GM23338 (cell line): Measurements from ENCODE around the gene IMPA2. TPM values are rescaled to one million over a fixed set of nuclear protein-coding genes. Genes with fewer than 3 reads are reported as not detected.

Experiments
- ATAC-seq: fragments of 200-7000 bp; cut with Tn5 transposase; 3 replicates; pipeline ENCODE4 v1.9.1; 2020
- DNase-seq: peaks from one replicate; pipeline ENCODE4 v3.0.0-alpha.2; 2015; ENCODE audit warnings: low spot score
- H2AFZ ChIP-seq: fragments of 200-600 bp; sonication (generic); 2 replicates; pipeline ENCODE4 v1.8.0; 2016; ENCODE audit warnings: antibody characterized with exemption, mild to moderate bottlenecking, moderate library complexity
- H3F3A ChIP-seq: fragments of 200-600 bp; sonication (generic); replicated peaks from 2 replicates; pipeline ENCODE4 v1.8.0; 2017; ENCODE audit warnings: antibody characterized with exemption, mixed run types, low read depth
- H3K27ac ChIP-seq: fragments of 200-600 bp; sonication (generic); 2 replicates; pipeline ENCODE4 v1.6.1; 2016; ENCODE audit warnings: low read depth
- H3K27me3 ChIP-seq: fragments of 200-600 bp; sonication (generic); 2 replicates; pipeline ENCODE4 v1.8.0; 2016; ENCODE audit warnings: mild to moderate bottlenecking, mixed run types, moderate library complexity; ENCODE audit not compliant: insufficient read depth
- H3K36me3 ChIP-seq: fragments of 200-600 bp; sonication (generic); 2 replicates; pipeline ENCODE4 v1.8.0; 2016; ENCODE audit warnings: mild to moderate bottlenecking; ENCODE audit not compliant: insufficient read depth
- H3K4me1 ChIP-seq: fragments of 200-600 bp; sonication (generic); 2 replicates; pipeline ENCODE4 v1.8.0; 2016; ENCODE audit warnings: mild to moderate bottlenecking, moderate library complexity; ENCODE audit not compliant: insufficient read depth
- H3K4me2 ChIP-seq: fragments of 200-600 bp; sonication (generic); 2 replicates; pipeline ENCODE4 v1.7.1; 2017; ENCODE audit warnings: mixed run types
- H3K4me3 ChIP-seq: fragments of 200-600 bp; sonication (generic); 2 replicates; pipeline ENCODE4 v1.6.1; 2016; ENCODE audit warnings: mixed run types
- H3K79me2 ChIP-seq: fragments of 200-600 bp; sonication (generic); replicated peaks from 2 replicates; pipeline ENCODE4 v1.8.0; 2017; ENCODE audit warnings: mild to moderate bottlenecking; ENCODE audit not compliant: insufficient read depth
- H3K9me2 ChIP-seq: fragments of 200-600 bp; sonication (generic); 2 replicates; pipeline ENCODE4 v1.8.0; 2017; ENCODE audit not compliant: insufficient read depth
- H4K20me1 ChIP-seq: fragments of 200-600 bp; sonication (generic); replicated peaks from 2 replicates; pipeline ENCODE4 v1.8.0; 2017; ENCODE audit warnings: mild to moderate bottlenecking; ENCODE audit not compliant: insufficient read depth
- H3K27ac Mint-ChIP-seq: 2 replicates; pipeline ENCODE4 v1.8.0; 2020; ENCODE audit warnings: inconsistent platforms, mild to moderate bottlenecking, moderate library complexity, mixed read lengths
- H3K27me3 Mint-ChIP-seq: 3 replicates; pipeline ENCODE4 v1.8.0; 2022; ENCODE audit warnings: low read depth, mild to moderate bottlenecking, moderate library complexity, mixed read lengths, inconsistent platforms; ENCODE audit not compliant: insufficient read depth, poor library complexity
- H3K36me3 Mint-ChIP-seq: 3 replicates; pipeline ENCODE4 v1.8.0; 2021; ENCODE audit warnings: low read depth, mild to moderate bottlenecking, inconsistent platforms, moderate library complexity, mixed read lengths
- H3K4me1 Mint-ChIP-seq: 3 replicates; pipeline ENCODE4 v1.8.0; 2020; ENCODE audit warnings: mild to moderate bottlenecking, inconsistent platforms, mixed read lengths
- H3K4me3 Mint-ChIP-seq: 3 replicates; pipeline ENCODE4 v1.8.0; 2021; ENCODE audit warnings: moderate library complexity, mild to moderate bottlenecking, inconsistent platforms, mixed read lengths
- H3K9me3 Mint-ChIP-seq: 3 replicates; pipeline ENCODE4 v1.8.0; 2020; ENCODE audit warnings: moderate library complexity, mild to moderate bottlenecking, inconsistent platforms, mixed read lengths
- CREB1 ChIP-seq: fragments of 250-450 bp; sonication (Bioruptor Pico); IDR thresholded peaks from 2 replicates; pipeline ENCODE4 v1.5.0; 2020; ENCODE audit warnings: low read depth, mild to moderate bottlenecking, moderate library complexity
- CTCF ChIP-seq, 2 experiments: fragments of 200-600 bp in 1 of 2; sonication (generic) in 1 of 2; conservative IDR thresholded peaks; 2 replicates each; pipeline versions ENCODE4 v1.5.1 to v1.6.1; 2016 to 2017; ENCODE audit warnings: antibody characterized with exemption in 2 of 2, low read depth in 2 of 2, mild to moderate bottlenecking in 2 of 2, moderate library complexity in 1 of 2
- ETS1 ChIP-seq: IDR thresholded peaks from 2 replicates; pipeline ENCODE4 v1.6.1; 2016; ENCODE audit warnings: antibody characterized with exemption
- EZH2 ChIP-seq: fragments of 200-600 bp; sonication (generic); IDR thresholded peaks from one replicate; pipeline ENCODE4 v1.8.0; 2017; ENCODE audit warnings: antibody characterized with exemption, mild to moderate bottlenecking, low read depth; ENCODE audit not compliant: unreplicated experiment
- EZH2phosphoT487 ChIP-seq: fragments of 200-600 bp; sonication (generic); IDR thresholded peaks from one replicate; pipeline ENCODE4 v1.8.1; 2018; ENCODE audit warnings: antibody characterized with exemption; ENCODE audit not compliant: unreplicated experiment
- JUNB ChIP-seq: IDR thresholded peaks from one replicate; pipeline ENCODE4 v1.6.1; 2016; ENCODE audit warnings: antibody characterized with exemption; ENCODE audit not compliant: unreplicated experiment
- NANOG ChIP-seq: IDR thresholded peaks from 2 replicates; pipeline ENCODE4 v1.6.1; 2016; ENCODE audit warnings: antibody characterized with exemption, borderline replicate concordance
- REST ChIP-seq: IDR thresholded peaks from one replicate; pipeline ENCODE4 v1.6.1; 2018; ENCODE audit warnings: antibody characterized with exemption; ENCODE audit not compliant: unreplicated experiment
- STAT1 ChIP-seq: IDR thresholded peaks from one replicate; pipeline ENCODE4 v1.6.1; 2016; ENCODE audit warnings: antibody characterized with exemption; ENCODE audit not compliant: unreplicated experiment
- ZNF462 ChIP-seq: fragments of 250-450 bp; sonication (Bioruptor Pico); IDR thresholded peaks from 2 replicates; pipeline ENCODE4 v1.5.0; 2020; ENCODE audit warnings: mild to moderate bottlenecking, moderate library complexity
- polyA plus RNA-seq: library from polyadenylated mRNA; unstranded; fragments of >200 nt; fragmentation: Nextera tagmentation; extraction: Ambion mirVana; gene quantifications from 2 replicates; pipeline ENCODE4 v1.2.1, GENCODE V29; 2016
- total RNA-seq: library from RNA; depleted of rRNA; stranded (reverse); fragments of >200 nt; shearing (Covaris generic); gene quantifications from 2 replicates; pipeline ENCODE4 v1.2.3, GENCODE V29; 2014

The IMPA2 gene
- total and polyA plus RNA-seq, 2 experiments from 2014 or later = 50.4 to 122 TPM

GRCh38 chr18:12036201-12036751 lies 55.0 kb downstream of the IMPA2 start (continued):
- TF ChIP-seq ZNF462 (CRISPR knock-in tag) = no peak
- no peak for TF ChIP-seq STAT1
- TF ChIP-seq EZH2phosphoT487 = no peak

GRCh38 chr18:12038082-12038638 lies 56.9 kb downstream of the IMPA2 start:
- ATAC-seq (peak; percentile 62), DNase-seq (peak; percentile 75)
- Histone ChIP-seq H4K20me1 (no peaks in the 10 kb centered on the region), H3K79me2 (no peaks in the 10 kb centered on the region), H3K27me3 (peaks cover 18% of the 10 kb centered on the region), H3K36me3 (no peaks in the 10 kb centered on the region), H3K9me2 (no peaks in the 10 kb centered on the region), H3K4me1 (no peaks in the 10 kb centered on the region), H3K27ac (no peak overlapping the region), H3F3A (no peaks in the 10 kb centered on the region), H2AFZ (peak overlapping the region; percentile 95), H3K4me2 (peak overlapping the region; percentile 95), H3K4me3 (peak overlapping the region; percentile 71)
- no peak overlapping the region for H3K27ac Mint-ChIP-seq
- peak overlapping the region; percentile 70 for H3K4me3 Mint-ChIP-seq
- H3K27me3 Mint-ChIP-seq = peaks cover 30% of the 10 kb centered on the region
- H3K36me3 Mint-ChIP-seq = peaks cover 4% of the 10 kb centered on the region; the same call in 2 of the 3 replicates
- H3K9me3 Mint-ChIP-seq = no peaks in the 10 kb centered on the region
- H3K4me1 Mint-ChIP-seq = peaks cover 7% of the 10 kb centered on the region
- TF ChIP-seq JUNB = no peak
- no peak for TF ChIP-seq NANOG
- no peak for TF ChIP-seq ETS1
- TF ChIP-seq CTCF (conservative IDR thresholded peaks at IDR 0.05; ENCODE audit: low read depth in 2 of 2) = no peak
- no peak for TF ChIP-seq EZH2phosphoT487
- no peak for TF ChIP-seq REST
- peak; percentile 36 for TF ChIP-seq EZH2
- TF ChIP-seq CREB1 (CRISPR knock-in tag) = peak; percentile 23; the same call in 1 of the 2 replicates
